Non-pigmented ciliary epithelial cell (primary cell): ENCODE measurements around the gene CCN5.
"Not testable (repeated sequence)": the region's sequence is repeated elsewhere in the genome, so short reads cannot be mapped to it uniquely, and the experiment has no call there.

Source experiments
- DNase-seq: peaks from one replicate; pipeline ENCODE4 v3.0.0-alpha.2; 2010; ENCODE audit warnings: low read depth

The CCN5 gene

DNA sequence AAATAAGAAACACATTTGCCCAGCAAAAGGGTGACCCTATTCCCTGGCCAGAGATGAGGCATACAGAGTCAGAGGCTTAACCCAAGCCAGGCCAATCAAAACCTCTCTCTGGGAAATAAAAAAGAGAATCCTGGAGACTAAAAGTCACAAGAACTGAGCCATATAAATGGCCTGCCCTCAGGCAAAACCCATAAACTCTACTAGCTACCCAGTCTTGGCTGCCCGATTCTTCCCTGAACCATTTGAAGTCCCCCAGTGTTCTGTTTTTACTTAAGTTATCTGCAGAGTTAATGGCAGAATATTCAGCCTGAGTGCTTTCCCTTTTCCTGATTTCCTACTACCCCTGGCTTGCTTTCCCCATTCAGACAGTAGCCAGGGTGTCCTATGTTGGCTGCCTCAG, 44.4 kb downstream of the CCN5 start:
- no peak for DNase-seq

DNA sequence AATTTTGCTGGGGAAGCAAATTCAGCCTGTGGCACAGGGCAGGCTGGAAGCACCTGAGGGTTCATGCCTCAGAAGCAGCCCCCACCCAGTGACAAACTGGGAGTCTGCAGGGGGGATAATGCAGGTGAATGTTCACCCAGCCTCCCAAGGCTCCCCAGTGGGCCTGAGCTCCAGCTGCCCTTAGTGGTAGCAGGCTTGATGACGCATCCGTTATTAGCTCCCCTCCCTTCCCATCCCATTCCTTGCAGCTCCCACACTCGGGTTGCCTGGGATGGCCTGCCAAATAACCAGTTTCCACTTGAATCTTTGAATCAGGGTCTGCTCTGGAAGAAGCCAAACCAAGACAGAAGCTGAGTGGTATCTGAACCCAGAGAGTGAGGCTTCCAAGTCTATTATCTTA, 46.3 kb downstream of the CCN5 start:
- no peak for DNase-seq

DNA sequence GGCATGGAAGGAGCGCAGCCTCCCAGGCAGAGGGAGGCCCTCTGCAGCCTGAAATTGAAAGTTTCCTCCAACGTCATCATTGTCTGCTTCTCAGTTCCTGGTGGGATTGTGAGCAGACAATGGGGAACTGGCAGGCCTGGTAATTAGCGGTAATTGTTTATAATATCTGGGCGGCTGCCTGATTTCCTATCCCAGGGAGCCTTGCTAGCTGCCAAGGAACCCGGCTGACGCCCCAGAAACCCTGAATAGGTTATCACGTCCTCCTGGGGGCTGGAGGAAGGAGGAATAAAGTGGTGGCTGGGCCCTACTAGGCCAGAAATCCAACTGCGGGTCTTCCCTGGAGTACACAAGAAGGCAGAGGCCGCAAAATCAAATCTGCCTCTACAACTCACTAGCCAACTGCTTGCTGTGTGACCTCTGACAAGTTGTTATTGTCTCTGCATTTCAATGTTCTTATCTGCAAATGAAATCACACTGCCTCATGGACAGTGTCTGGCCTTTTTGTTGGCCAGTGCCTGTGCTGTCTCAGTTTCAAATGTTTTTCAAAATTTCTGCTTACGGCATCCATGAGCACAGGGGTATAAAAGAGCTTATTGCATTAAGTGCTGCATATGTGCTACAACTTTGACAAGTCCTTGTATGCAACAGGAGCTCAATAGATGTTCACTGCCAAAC, 47.4 kb downstream of the CCN5 start:
- no peak for DNase-seq

DNA sequence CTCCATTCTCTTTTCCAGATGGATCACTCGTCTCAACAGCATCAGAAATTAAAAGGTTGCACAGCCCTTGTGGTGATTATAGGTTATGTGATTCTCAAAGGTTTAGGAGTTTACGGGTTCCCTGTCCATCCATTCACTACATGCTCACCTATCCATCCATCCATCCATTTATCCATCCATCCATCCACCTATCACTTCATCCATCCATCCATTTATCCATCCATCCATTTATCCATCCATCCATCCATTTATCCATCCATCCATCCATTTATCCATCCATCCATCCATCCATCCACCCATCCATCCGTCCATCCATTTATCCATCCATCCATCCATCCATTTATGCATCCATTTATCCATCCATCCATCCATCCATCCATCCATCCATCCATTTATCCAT, 48.6 kb downstream of the CCN5 start:
- DNase-seq = not testable (repeated sequence)

DNA sequence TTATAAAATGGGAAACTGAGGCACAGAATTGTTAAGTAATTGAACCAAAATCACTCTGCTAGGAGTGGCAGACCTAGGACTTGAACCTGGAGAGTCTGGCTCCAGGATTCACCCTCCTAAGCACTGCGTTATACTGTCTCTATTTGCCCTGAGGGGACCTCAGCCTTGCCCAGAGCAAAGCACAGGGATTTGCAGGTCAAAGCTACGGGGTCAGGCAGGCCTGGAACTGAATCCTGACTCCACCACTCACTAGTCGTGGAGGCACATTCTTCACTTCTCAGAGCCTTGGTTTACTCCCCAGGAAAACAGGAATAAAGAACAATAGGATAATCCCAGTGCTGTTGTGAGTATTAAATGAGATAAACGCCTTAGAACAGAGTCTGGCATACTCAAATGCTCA, 49.9 kb downstream of the CCN5 start:
- DNase-seq = no peak

DNA sequence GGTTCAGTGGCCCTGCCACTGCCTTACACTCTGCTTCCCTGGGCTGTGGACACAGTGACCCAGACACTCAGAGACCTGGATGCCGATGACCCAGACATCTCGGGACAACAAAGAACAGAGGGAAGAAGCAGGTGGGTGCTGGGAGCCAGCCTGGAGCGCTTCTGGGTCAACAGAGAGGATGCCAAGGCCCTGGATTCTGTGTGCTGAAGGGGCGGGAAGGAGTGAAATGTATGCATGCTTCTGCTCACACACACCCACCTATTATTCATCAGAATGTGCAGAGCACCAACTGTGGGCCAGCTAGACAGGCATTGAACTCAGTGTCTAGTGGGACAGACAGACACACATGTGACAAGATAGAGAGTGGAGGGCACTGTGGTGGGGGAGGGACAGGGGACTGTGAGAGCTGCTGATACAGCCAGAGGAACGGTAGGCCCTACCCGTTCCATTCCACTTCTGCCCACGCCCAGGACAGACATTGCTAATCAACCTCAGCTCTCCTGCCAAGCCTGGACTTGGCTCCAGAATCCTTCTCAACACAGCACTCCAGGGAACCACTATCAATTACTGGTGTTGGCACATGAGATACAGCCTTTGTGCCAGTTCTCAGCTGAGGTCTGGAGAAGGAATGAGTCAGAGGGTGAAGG, 50.7 kb downstream of the CCN5 start:
- no peak for DNase-seq

DNA sequence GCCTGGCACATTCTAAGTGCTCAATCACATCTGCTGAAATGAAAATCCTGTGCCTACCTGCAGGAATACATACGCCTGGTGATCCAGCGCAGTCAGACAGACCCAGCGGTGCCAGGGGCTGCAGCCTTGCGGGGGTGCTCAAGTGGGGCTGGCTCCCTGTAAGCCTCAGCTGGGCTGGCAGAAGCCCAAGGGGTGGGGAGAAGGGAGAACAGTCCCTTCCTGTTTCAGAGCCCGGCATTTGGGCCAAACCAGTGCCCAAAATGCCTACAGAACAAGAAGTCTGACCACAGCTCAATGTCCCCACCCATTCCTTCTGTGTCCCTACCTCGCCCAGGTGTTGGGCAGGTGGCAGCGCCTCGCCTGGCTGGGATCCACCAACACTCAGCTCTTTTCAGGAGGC, 53.1 kb downstream of the CCN5 start:
- no peak for DNase-seq

DNA sequence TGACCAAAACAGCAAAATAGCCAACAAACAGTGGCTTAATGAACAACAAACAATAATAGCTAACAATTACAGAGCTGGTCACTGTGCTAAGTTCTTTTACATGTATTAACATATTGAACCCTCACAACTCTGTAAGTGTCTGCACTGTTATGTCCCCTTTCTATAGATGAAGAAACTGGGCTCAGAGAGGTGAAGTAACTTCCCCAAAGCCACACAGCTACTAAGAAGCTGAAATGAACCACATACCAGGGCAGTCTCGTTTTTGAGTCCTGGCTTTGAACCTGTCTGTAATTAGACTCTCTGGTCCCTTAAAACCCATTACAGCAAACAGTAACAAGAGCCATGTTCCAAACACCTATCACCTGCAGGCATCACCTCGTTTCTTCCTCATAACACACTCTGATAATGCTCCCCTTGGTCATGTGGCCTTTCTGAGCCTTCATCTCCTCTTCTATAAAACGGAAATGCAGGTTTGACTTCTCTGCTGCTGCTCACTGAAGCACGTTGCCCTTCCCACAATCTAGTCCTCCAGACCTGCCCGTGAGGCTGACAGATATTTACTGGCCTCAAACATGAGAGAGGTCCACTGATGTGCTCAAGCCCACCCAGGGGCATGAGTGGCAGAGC, 53.8 kb downstream of the CCN5 start:
- no peak for DNase-seq

DNA sequence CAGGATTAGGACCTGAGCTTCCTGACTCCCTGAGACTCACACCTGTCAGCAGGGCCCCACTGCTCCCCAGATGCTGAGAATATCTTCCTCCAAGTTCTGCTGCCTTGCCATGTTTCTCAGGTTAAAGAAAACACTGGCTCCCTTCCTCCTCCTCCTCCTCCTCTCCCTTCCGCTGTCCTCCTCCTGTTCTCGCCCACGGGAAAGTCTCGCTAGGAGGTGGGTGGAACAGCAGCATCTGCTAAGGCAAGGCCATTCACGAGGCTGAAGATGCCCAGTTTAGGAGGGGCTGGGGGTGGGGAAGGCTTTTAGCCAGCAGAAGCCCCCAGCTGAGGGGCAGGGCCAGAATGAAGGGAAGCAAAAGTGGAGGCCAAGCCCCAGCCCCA, 54.3 kb downstream of the CCN5 start:
- DNase-seq = no peak

DNA sequence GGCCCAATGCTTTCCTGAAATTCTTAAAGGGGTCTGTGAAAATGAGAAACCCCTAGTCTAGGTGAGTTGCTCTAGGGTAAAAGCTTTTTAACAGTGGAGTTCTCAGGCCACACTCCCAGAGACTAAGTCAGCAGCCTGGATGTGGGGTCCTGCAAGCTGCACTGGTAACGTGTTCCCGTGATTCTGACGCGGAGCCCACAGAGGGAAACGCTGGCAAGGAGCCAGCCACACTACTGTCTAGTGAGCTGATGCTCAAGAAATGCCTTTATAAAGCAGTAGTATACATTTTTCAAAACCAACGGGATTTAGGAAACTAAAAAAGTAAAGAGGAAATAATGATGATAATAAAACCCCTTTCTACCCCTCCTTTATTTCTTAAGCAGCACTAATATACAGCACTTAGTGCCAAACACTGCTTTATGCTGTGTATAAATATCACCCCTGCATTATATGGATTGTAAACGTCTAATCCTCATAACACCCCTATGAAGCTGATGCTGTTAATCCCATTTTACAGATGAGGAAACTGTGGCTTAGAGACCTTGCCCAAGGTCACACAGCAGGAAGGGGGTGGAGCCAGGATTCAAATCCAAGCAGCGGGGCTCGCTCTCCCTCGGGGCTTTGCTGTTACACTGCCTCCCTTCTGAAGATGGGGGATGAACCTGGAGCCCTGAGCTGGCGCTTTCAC, 55.5 kb downstream of the CCN5 start:
- no peak for DNase-seq

DNA sequence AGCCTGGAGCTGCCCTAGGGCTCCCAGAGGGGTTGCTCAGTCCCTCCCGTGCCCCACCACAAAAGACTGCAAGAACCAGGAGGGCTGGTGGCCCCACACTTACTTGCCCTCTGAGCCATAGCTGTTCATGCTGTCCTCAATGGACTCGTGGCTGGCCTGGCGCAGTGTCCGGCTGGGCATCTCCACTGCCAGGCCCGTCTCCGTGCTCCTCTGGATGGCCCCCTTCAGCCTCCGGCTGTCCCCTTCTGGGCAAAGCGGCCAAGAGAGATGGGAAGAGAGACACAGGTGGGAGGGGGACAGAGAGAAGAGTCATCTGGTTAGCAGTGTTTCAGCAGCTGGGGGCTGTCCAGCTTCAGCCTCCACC, 56.0 kb downstream of the CCN5 start:
- no peak for DNase-seq

DNA sequence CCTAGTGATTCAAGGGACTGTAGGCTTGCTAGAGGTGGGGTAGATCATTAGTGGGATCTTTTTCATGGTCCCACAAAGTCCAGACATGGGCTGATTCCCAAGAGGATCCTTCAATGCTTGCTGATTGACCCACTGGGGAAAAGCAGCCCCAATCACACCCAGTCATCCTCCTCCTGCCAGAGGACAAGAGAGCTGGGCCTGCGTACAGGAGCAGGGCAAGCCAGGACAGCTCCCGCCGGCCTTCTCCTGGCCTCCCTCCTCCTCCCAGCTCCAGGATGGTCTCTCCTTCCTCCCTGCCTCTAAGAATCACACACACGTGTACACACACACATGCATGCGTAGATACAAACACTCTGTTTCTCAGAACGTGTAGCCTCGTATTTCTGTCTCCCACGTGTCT, 57.5 kb downstream of the CCN5 start:
- DNase-seq = no peak

DNA sequence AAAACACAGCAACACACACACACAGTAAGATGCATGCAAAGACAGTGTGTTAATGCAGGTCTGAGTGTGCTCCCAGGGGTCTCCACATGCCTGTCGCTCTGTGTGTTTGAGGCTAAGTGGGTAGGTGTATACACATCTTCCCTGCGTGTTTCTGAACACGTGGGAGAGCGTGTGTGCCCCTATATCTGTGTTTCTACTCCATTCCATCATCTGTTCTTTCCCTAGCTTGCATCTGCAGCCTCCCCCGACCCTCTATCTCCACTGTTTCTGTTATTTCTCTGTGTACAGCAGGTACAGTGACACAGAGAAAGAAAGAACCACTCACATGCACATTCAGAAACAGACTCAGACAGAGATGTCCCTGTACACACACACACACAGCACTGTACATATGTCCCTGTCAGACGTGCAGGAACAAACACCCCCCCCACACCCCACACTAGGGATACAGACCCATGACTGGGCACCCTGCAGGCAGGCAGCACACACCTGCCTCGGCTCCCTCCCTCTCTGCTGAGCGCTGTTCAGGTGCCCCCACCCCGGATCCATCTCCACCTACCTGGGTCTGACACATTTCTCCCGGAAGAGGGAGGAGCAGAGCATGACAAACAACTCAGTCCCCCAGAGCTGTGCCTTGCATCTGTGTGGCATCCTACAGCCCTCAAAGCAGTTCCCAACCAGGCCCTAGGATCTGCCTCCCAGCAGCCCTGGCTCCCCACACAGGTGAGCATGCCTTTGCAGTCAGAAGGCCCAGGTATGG, 58.1 kb downstream of the CCN5 start:
- DNase-seq = no peak

DNA sequence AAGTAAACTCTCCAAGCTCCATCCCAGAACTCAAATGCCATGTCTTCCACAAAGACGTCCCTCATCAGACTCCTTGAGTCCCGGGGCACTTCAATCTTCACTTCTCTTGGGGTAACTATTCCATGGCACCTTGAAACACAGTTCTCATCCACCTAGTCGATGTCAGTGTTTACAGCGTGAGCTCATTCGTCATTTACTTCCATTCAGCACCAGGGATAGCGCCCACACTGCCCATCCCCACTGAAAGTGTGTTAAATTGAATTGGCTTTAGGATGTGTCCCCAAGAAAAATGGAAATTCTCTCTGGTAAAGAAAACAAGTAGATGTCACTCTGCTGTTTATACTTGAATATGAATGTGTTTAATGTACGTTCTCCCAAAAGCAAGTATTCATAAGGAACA, 61.8 kb downstream of the CCN5 start:
- no peak for DNase-seq
